Measurements from ENCODE around the gene ADGRB3. TPM values are rescaled to one million over a fixed set of nuclear protein-coding genes. Genes with fewer than 3 reads are reported as not detected.

ADGRB3 gene
- total RNA-seq, 2 experiments from 2014 or later, result not detected

DNA sequence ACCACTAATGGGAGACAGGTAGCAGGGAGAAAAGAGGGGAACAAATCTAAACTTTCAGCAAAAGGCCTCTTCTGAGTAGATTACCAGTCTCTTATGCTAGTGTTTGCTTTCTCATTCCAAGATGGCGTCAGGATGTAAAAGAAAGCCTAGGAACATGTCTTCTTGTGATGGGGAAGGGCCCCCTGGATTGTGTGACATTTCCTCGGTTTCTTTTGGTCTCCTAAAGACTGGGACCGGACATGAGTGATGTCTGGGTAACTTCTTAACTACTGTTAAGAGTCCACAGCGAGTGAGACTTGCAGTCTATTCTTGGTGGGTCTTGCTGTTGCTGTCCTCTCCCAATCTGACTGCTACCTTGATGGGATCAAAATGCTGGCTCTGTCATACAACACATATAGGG lies 60.3 kb downstream of the ADGRB3 start:
- H3K9me3 Mint-ChIP-seq, result no peaks in the 10 kb centered on the region
- no peak overlapping the region for H3K4me3 Mint-ChIP-seq
- ChIA-PET POLR2A (no interaction called here), CTCF (no interaction called here)
- no peaks in the 10 kb centered on the region for H3K27me3 Mint-ChIP-seq
- H3K36me3 Mint-ChIP-seq (ENCODE audit: low read depth), result no peaks in the 10 kb centered on the region
- no peak for DNase-seq
- H3K27ac Mint-ChIP-seq, result no peak overlapping the region
- H3K4me1 Mint-ChIP-seq, result no peaks in the 10 kb centered on the region

DNA sequence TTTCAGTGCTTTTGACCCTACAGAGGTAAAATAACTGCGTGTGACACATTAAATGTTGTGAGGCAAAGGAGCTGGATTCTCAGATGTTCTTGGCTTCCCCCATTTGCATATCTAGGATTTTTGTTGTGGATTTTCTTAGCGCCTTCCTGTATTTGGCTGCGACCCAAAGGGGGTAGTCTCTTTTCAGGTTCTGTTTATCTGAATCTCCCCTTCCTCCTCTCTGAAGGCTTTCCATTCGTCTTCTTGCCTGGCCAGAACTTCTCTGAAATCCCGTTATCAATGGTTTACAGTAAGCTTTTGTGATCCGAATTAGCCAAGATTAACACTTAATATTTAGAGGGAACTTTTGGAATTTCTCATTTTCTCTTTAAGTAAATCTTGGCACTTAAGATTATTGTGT lies 60.8 kb downstream of the ADGRB3 start:
- Mint-ChIP-seq H3K36me3 (ENCODE audit: low read depth) (no peaks in the 10 kb centered on the region), H3K4me3 (no peak overlapping the region), H3K27me3 (no peaks in the 10 kb centered on the region), H3K27ac (no peak overlapping the region), H3K4me1 (no peaks in the 10 kb centered on the region), H3K9me3 (no peaks in the 10 kb centered on the region)
- POLR2A ChIA-PET, result no interaction called here
- CTCF ChIA-PET, result no interaction called here
- no peak for DNase-seq

DNA sequence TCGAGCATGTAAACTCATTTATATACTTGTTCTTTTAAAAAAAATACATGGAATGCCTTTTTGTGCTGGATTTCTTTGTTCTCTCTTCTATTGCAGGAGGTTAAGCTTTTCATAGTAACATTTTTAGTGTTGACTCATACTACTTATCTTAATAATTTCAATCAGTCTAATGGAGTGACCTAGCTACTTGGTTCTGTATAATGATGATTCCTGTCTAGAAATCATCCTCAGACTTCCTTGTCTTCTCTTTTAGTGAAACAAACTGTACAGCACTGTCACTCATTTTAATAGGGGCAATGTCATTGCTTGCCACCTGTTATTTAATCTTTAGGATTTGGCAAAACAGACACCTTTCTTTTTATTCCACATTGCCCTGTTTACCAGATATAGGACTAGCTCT lies 62.3 kb downstream of the ADGRB3 start:
- H3K9me3 Mint-ChIP-seq, result no peaks in the 10 kb centered on the region
- no peaks in the 10 kb centered on the region for H3K27me3 Mint-ChIP-seq
- CTCF ChIA-PET, result no interaction called here
- no peaks in the 10 kb centered on the region for H3K36me3 Mint-ChIP-seq (ENCODE audit: low read depth)
- no peak for DNase-seq
- H3K4me1 Mint-ChIP-seq, result no peaks in the 10 kb centered on the region
- no peak overlapping the region for H3K4me3 Mint-ChIP-seq
- POLR2A ChIA-PET, result no interaction called here
- no peak overlapping the region for H3K27ac Mint-ChIP-seq

DNA sequence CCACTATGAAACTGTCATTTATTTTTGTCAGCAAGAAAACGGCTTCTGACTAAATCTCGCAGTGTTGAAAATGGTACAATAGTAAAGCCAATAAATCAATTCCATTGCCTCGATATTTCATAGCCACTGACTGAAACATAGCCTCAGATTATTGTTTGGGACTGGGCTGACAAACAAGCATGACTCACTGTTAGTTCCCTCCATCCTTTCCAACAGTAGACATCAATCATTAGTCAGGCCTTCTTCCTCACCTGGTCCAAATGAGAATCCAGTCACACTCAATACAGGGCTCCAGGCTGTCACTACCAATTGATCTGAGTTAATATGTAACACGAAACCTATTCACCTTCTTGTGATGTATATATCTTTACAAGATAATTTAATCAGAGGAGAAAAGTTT lies 66.1 kb downstream of the ADGRB3 start:
- CTCF ChIA-PET, result no interaction called here
- no peak for DNase-seq
- Mint-ChIP-seq H3K4me3 (no peak overlapping the region), H3K36me3 (ENCODE audit: low read depth) (no peaks in the 10 kb centered on the region), H3K27ac (no peak overlapping the region), H3K4me1 (no peaks in the 10 kb centered on the region), H3K27me3 (no peaks in the 10 kb centered on the region), H3K9me3 (no peaks in the 10 kb centered on the region)
- POLR2A ChIA-PET, result no interaction called here

DNA sequence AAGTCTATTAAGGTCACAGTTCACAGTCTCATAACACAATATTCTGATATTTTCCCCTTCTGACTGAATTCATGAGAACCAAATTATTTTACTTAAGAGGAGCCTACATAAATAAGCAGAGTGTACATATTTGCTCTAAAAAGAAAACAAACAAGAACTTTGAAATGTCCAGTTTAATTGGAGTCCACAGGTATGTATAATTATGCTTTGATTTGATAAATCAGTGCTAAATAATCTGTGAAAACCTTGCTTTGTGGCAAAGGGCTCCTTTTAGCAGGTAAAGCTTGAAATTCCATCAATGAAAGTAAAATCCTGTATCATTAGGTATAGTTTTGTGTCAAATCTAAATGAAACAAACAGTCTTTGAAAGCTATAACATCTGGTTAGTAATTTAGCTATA lies 69.4 kb downstream of the ADGRB3 start:
- H3K27me3 Mint-ChIP-seq, result no peaks in the 10 kb centered on the region
- no peaks in the 10 kb centered on the region for H3K36me3 Mint-ChIP-seq (ENCODE audit: low read depth)
- DNase-seq, result no peak
- ChIA-PET CTCF (interaction anchor here (0.9 kb wide), 1 partner anchor 11 kb away, joined by 3 read pairs; no protein-coding TSS in a partner anchor), POLR2A (no interaction called here)
- H3K4me1 Mint-ChIP-seq, result no peaks in the 10 kb centered on the region
- H3K9me3 Mint-ChIP-seq, result no peaks in the 10 kb centered on the region
- H3K27ac Mint-ChIP-seq, result no peak overlapping the region
- H3K4me3 Mint-ChIP-seq, result no peak overlapping the region

DNA sequence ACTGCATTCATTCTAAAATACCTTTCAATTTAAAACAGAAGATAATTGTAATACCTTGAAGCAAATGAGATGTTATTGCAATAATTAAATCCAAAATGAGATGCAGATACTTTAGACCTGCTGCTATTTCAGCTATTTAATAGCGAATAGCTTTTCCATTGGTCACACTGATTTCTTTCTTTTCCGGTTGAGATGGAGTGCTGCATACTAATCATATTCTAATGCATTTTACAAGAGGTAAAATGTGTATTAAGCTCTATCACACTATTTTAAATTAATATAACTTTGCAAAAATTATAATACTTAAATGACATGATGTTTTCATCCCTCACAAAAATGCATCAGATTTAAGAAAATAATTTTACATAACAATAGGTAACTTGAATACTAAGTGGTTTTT lies 74.0 kb downstream of the ADGRB3 start:
- Mint-ChIP-seq H3K27ac (no peak overlapping the region), H3K4me3 (no peak overlapping the region), H3K27me3 (no peaks in the 10 kb centered on the region), H3K36me3 (ENCODE audit: low read depth) (no peaks in the 10 kb centered on the region), H3K4me1 (no peaks in the 10 kb centered on the region), H3K9me3 (no peaks in the 10 kb centered on the region)
- no peak for DNase-seq
- POLR2A ChIA-PET, result no interaction called here
- CTCF ChIA-PET, result no interaction called here

DNA sequence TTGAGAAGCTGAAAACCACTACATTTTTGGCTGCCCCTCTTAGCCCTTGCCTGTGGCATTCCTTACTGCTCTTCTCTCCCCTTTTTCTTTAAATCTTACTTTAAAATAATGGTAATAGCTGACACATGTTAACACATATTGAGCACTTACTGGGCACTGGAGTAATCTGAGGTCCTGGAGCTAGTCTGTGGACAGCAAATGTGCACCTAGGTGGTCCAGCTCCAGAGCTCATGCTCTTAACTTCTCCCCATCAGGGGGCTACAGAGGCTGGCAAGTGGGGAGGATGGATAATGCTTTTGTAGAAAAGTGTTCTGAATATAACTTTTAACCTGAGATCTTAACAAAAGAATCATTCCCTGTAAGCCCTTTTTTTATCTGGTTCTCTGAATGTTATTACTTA lies 74.8 kb downstream of the ADGRB3 start:
- H3K4me1 Mint-ChIP-seq, result no peaks in the 10 kb centered on the region
- ChIA-PET POLR2A (no interaction called here), CTCF (no interaction called here)
- DNase-seq, result no peak
- H3K27ac Mint-ChIP-seq, result no peak overlapping the region
- H3K9me3 Mint-ChIP-seq, result no peaks in the 10 kb centered on the region
- no peak overlapping the region for H3K4me3 Mint-ChIP-seq
- H3K27me3 Mint-ChIP-seq, result no peaks in the 10 kb centered on the region
- no peaks in the 10 kb centered on the region for H3K36me3 Mint-ChIP-seq (ENCODE audit: low read depth)

DNA sequence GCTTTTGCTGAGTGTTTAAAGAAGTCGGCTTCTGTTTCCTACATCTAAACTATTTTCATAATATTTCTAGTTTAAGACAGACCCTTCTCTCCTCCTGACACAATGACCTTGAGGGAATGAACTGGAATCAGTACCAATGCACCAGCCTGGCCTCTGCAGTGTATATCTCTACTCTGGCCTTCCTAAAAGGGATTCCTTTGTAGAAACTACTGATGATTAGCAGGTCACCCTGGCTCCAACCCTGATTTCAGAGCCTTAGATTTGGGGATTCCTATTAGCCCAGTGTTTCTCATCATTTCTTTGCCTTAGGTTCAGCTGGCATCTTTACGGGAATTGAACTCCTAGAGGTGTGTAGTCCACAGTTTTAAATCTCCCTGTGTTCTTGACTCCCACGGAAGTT lies 75.4 kb downstream of the ADGRB3 start:
- Mint-ChIP-seq H3K9me3 (no peaks in the 10 kb centered on the region), H3K27ac (no peak overlapping the region), H3K36me3 (ENCODE audit: low read depth) (no peaks in the 10 kb centered on the region), H3K4me3 (no peak overlapping the region), H3K4me1 (no peaks in the 10 kb centered on the region), H3K27me3 (no peaks in the 10 kb centered on the region)
- CTCF ChIA-PET, result no interaction called here
- no peak for DNase-seq
- POLR2A ChIA-PET, result no interaction called here

DNA sequence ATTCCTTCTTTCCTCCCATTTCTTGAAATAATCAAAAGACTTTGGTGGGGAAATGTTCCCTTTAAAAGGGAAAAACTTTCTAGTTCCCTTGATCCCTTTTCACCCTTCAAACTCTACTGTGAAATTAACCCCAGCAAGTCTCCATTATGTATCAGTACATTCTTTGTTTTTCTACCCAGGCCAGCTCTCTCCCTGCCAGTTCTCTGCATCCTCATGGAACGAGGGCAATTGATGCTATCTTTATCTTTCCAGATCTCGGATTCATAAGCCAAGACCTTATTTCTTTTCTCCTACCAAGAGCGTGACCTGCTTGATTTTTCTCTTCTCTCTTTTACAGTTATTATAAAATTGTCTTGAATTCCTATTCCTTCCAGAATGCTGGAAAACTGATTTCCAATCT lies 75.8 kb downstream of the ADGRB3 start:
- CTCF ChIA-PET, result no interaction called here
- POLR2A ChIA-PET, result no interaction called here
- Mint-ChIP-seq H3K9me3 (no peaks in the 10 kb centered on the region), H3K4me3 (no peak overlapping the region), H3K27ac (no peak overlapping the region), H3K4me1 (no peaks in the 10 kb centered on the region), H3K27me3 (no peaks in the 10 kb centered on the region), H3K36me3 (ENCODE audit: low read depth) (no peaks in the 10 kb centered on the region)
- no peak for DNase-seq

DNA sequence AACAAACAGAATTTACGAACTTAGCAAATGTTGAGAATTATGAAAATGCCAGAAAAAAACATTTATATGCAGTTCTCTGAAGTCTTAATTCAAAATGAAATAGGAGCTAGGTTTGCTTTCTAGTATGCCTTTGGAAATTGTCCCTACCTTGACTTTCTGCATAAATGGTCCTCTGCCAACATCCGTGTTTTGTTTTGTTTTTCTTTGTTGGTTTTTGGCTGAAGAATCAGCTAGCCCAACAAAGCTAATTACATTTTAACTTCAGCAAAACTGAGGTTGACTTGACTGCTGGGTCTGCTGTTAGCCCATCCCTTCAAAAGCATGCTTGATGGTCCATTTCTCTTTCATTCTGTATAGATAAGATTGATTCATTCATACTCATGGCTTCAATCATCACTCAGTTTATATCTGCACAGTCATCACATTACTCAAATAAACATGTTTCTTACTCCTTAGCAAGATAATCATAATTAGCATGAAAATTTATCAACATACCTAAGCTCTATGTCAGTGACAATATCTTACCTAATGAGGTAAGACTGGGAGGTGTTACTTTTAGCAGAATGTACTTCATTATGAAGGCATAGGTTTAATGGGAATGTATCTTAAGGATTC lies 76.4 kb downstream of the ADGRB3 start:
- POLR2A ChIA-PET, result no interaction called here
- H3K27me3 Mint-ChIP-seq, result no peaks in the 10 kb centered on the region

DNA sequence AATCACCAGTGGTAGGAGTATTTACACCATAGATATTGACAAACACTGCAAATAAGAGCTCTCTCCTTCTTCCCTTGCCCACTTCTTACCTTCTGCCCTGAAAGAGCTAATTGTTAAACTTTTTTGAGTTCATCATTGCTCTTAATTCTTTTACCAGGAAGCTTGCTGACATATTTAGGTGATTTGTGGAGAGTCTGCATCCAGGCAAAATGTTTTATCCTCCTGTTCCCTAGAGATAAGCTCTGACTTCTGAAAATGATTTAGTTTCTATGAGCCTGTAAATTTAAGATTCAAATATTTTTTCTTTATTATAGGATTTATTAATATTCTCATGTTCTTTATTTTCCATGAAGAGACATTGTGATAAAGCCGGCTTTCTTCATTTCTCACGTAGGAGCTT lies 81.5 kb downstream of the ADGRB3 start:
- no peaks in the 10 kb centered on the region for H3K36me3 Mint-ChIP-seq (ENCODE audit: low read depth)
- H3K27ac Mint-ChIP-seq, result no peak overlapping the region
- ChIA-PET CTCF (no interaction called here), POLR2A (no interaction called here)
- no peak overlapping the region for H3K4me3 Mint-ChIP-seq
- no peaks in the 10 kb centered on the region for H3K27me3 Mint-ChIP-seq
- no peaks in the 10 kb centered on the region for H3K9me3 Mint-ChIP-seq
- no peak for DNase-seq
- no peaks in the 10 kb centered on the region for H3K4me1 Mint-ChIP-seq

More for the DNA sequence above, 76.4 kb downstream of the ADGRB3 start:
- no peaks in the 10 kb centered on the region for H3K9me3 Mint-ChIP-seq
- CTCF ChIA-PET, result no interaction called here
- no peak for DNase-seq
- no peak overlapping the region for H3K27ac Mint-ChIP-seq
- H3K36me3 Mint-ChIP-seq (ENCODE audit: low read depth), result no peaks in the 10 kb centered on the region
- H3K4me3 Mint-ChIP-seq, result no peak overlapping the region
- H3K4me1 Mint-ChIP-seq, result no peaks in the 10 kb centered on the region

DNA sequence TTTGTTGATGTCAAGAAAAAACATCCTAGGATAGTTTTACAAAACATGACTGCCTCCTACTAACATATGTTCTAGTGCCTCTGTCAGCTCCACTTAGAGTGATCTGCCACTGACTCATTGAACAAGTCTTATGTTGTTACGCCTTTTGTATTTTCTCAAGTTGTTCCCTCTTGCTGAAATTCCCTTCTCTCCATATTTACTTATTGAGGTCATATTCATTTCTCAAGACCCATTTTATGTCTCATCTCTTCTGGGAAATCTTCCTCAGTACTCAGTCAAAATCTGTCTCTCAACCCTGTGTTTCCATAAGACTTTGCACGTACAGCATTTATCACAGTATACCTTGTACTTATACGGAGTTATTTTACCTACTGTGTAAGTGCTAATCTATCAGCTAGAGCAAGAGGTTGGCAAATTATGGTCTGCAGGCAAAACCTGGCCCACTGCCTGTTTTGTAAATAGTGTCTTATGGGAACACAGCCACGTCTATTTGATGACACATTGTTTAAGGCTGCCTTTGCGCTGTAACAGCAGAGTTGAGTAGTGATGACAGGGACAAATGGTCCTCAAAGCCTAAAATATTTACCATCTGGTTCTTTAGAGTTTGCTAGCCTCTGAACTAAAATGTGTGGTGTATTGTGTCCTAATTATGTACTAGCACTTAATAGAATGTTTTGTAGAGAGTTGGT lies 83.4 kb downstream of the ADGRB3 start:
- Mint-ChIP-seq H3K27ac (no peak overlapping the region), H3K4me3 (no peak overlapping the region), H3K36me3 (ENCODE audit: low read depth) (no peaks in the 10 kb centered on the region), H3K4me1 (no peaks in the 10 kb centered on the region), H3K27me3 (no peaks in the 10 kb centered on the region), H3K9me3 (no peaks in the 10 kb centered on the region)
- CTCF ChIA-PET, result no interaction called here
- POLR2A ChIA-PET, result no interaction called here
- DNase-seq, result no peak

DNA sequence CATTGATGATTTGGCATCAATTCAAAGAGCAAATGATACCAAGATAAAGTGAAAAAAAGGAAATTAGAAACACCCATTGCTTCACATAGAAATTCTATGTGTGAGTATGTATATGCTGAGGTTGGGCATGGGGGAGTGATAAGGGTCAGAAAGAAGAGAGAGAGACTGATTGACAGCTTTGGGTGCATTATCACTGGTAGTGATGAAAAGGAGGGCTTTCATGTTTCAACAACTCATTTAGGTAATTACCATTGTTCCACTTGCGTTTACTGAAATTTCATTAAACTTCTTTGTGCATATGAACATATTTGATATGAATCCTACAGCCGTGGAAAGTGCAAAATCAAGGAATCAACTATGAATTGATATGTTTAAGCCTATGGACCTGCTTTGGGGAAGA lies 84.7 kb downstream of the ADGRB3 start:
- no peaks in the 10 kb centered on the region for H3K4me1 Mint-ChIP-seq
- H3K36me3 Mint-ChIP-seq (ENCODE audit: low read depth), result no peaks in the 10 kb centered on the region
- no peaks in the 10 kb centered on the region for H3K27me3 Mint-ChIP-seq
- POLR2A ChIA-PET, result no interaction called here
- CTCF ChIA-PET, result no interaction called here
- H3K9me3 Mint-ChIP-seq, result no peaks in the 10 kb centered on the region
- DNase-seq, result no peak
- no peak overlapping the region for H3K4me3 Mint-ChIP-seq
- no peak overlapping the region for H3K27ac Mint-ChIP-seq

DNA sequence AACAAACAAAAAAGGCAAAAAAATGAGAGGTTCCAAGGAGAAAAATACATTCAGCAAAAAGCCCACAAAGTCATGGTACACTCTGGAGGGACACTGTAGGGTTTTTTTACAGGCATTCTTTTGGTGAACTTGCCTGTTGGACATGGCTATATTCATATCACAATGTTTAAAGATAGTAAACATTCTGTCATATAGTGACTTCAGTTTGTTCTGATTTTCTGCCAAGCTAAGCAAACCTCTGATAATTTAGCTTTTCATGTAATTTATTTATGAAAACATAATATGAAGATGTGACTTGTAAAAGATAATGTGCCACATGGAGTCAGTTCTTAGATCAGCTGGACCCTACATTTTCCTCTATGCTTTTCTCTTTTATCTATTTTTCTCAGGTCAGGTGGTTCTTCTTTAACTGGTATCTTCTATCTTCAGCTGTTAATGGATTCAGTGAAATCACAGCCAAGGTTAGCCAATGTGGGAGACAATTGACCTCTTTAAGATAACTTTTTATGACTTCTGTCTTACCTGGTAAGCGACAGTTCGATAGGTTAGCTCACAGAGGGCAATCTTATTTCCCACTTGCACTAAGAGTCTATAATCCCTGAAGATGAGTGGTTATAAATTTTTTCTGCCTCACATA lies 87.9 kb downstream of the ADGRB3 start:
- Mint-ChIP-seq H3K9me3 (no peaks in the 10 kb centered on the region), H3K36me3 (ENCODE audit: low read depth) (no peaks in the 10 kb centered on the region), H3K27me3 (no peaks in the 10 kb centered on the region), H3K4me1 (no peaks in the 10 kb centered on the region), H3K4me3 (no peak overlapping the region), H3K27ac (no peak overlapping the region)
- CTCF ChIA-PET, result no interaction called here
- no peak for DNase-seq
- POLR2A ChIA-PET, result no interaction called here
